Activated CD4-positive, alpha-beta T cell treated with anti-CD3 and anti-CD28 coated beads, Interleukin-2, amount 50 U/mL, for 4 hours (primary cell): ENCODE results near the gene F11R.
"Not testable (repeated sequence)": the region's sequence is repeated elsewhere in the genome, so short reads cannot be mapped to it uniquely, and the experiment has no call there.

ENCODE experiments used
- DNase-seq, 2 experiments: peaks; one replicate each; pipeline ENCODE4 v3.0.0-alpha.2; 2020

The F11R gene

GRCh38 chr1:160956966-160957365, 64.0 kb downstream of the F11R start:
- no peak for DNase-seq

- peak; percentile 11 to 26 for DNase-seq
Observed at GRCh38 chr1:160954158-160955104, 66.5 kb downstream of the F11R start, which contains the start of gene ITLN2. ITLN2 (minus strand) TSS chr1:160954809; CDS start chr1:160954741, 68 bp downstream.

- DNase-seq: no peak
Observed at GRCh38 chr1:160953030-160953429, 67.9 kb downstream of the F11R start.

GRCh38 chr1:160952129-160952510, 68.8 kb downstream of the F11R start:
- DNase-seq: no peak

GRCh38 chr1:160951443-160952128, 69.4 kb downstream of the F11R start:
- DNase-seq: peak; percentile 61 to 65

GRCh38 chr1:160950657-160951056, 70.3 kb downstream of the F11R start:
- DNase-seq: no peak

- no peak for DNase-seq
Observed at GRCh38 chr1:160949881-160950280, 71.1 kb downstream of the F11R start.

GRCh38 chr1:160949216-160949880, 71.6 kb downstream of the F11R start:
- DNase-seq: not testable (repeated sequence)

GRCh38 chr1:160947174-160947759, 73.7 kb downstream of the F11R start:
- DNase-seq: not testable (repeated sequence)

GRCh38 chr1:160945881-160946280, 75.1 kb downstream of the F11R start:
- not testable (repeated sequence) for DNase-seq
